OCI-LY1 (cell line): ENCODE data around the gene SPTLC3.

Experiments
- EZH2 ChIP-seq: fragments of 200-600 bp; sonication (generic), shearing (Covaris generic); IDR thresholded peaks from 2 replicates; pipeline ENCODE4 v1.8.0; 2017; ENCODE audit warnings: borderline replicate concordance, mixed run types, mild to moderate bottlenecking, antibody characterized with exemption, low read length, moderate library complexity, mixed read lengths
- TF ChIP-seq, protein P1 (sequence below): fragments of 200-600 bp; sonication (generic), shearing (Covaris generic); IDR thresholded peaks from 2 replicates; pipeline ENCODE4 v1.5.1; 2017; ENCODE audit warnings: mild to moderate bottlenecking, antibody characterized with exemption, low read length, moderate library complexity, mixed read lengths

DNA sequence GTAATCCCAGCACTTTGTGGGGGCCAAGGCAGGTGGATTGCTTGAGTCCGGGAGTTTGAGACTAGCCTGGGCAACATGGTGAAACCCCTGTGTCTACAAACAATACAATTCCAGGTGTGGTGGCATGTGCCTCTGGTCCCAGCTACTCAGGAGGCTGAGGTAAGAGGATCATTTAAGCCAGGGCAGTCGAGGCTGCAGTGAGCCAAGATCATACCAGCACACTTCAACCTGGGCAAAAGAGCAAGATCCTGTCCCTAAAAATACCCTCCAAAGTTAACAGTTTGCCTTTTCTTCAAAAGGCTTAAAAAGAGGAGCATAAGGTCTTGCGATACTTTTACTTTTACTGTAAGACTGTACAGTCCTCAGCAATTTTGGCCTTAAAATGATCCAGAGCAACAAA is 10.7 kb upstream of the SPTLC3 start:
- TF ChIP-seq, protein P1, sequence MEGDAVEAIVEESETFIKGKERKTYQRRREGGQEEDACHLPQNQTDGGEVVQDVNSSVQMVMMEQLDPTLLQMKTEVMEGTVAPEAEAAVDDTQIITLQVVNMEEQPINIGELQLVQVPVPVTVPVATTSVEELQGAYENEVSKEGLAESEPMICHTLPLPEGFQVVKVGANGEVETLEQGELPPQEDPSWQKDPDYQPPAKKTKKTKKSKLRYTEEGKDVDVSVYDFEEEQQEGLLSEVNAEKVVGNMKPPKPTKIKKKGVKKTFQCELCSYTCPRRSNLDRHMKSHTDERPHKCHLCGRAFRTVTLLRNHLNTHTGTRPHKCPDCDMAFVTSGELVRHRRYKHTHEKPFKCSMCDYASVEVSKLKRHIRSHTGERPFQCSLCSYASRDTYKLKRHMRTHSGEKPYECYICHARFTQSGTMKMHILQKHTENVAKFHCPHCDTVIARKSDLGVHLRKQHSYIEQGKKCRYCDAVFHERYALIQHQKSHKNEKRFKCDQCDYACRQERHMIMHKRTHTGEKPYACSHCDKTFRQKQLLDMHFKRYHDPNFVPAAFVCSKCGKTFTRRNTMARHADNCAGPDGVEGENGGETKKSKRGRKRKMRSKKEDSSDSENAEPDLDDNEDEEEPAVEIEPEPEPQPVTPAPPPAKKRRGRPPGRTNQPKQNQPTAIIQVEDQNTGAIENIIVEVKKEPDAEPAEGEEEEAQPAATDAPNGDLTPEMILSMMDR: no peak
- TF ChIP-seq EZH2: no peak
